IMR-90 (cell line): Measurements from ENCODE around the gene NAA10. TPM values are rescaled to one million over a fixed set of nuclear protein-coding genes. Genes with fewer than 3 reads are reported as not detected.

Source experiments
- ATAC-seq: fragments of 200-7000 bp; cut with Tn5 transposase; 2 replicates; pipeline ENCODE4 v1.9.1; 2020; ENCODE audit warnings: low read depth, mild to moderate bottlenecking, moderate library complexity
- BruUV-seq: library from RNA; stranded (reverse); fragments of 400-500 nt; replicated peaks from 2 replicates; lab custom pipeline; 2021; lab: Mats Ljungman, UMichigan
- CTCF ChIA-PET: fragments of 300-600 bp; formaldehyde crosslinking; extraction: SDS; loops from one replicate; lab custom pipeline; 2021; ENCODE audit warnings: antibody characterized with exemption; lab: Yijun Ruan, JAX
- POLR2A ChIA-PET: fragments of 300-600 bp; sonication (Branson Sonifier 250); formaldehyde crosslinking; loops from one replicate; lab custom pipeline; 2022; ENCODE audit warnings: antibody characterized with exemption; ENCODE audit not compliant: unreplicated experiment; lab: Charles Lee
- DNase-seq: peaks from one replicate; pipeline ENCODE4 v3.0.0; 2013
- H2AFZ ChIP-seq: replicated peaks from 2 replicates; pipeline ENCODE3; 2013; ENCODE audit warnings: low read length, mild to moderate bottlenecking; ENCODE audit not compliant: poor library complexity
- H2AK5ac ChIP-seq: 2 replicates; pipeline ENCODE4 v1.6.1; 2013; ENCODE audit warnings: low read depth, low read length, inconsistent platforms
- H2AK9ac ChIP-seq: replicated peaks from 2 replicates; pipeline ENCODE3; 2013; ENCODE audit warnings: mild to moderate bottlenecking, low read depth, low read length, moderate library complexity; ENCODE audit not compliant: poor library complexity
- H2BK120ac ChIP-seq: 2 replicates; pipeline ENCODE4 v1.6.1; 2013; ENCODE audit warnings: low read depth, low read length, inconsistent platforms
- H2BK15ac ChIP-seq: 3 replicates; pipeline ENCODE4 v1.6.1; 2013; ENCODE audit warnings: low read depth, low read length, inconsistent platforms
- H2BK20ac ChIP-seq: 2 replicates; pipeline ENCODE4 v1.6.1; 2013; ENCODE audit warnings: low read depth, mild to moderate bottlenecking, inconsistent platforms, low read length, moderate library complexity
- H2BK5ac ChIP-seq: 2 replicates; pipeline ENCODE4 v1.6.1; 2013; ENCODE audit warnings: mild to moderate bottlenecking, low read depth, low read length, inconsistent platforms; ENCODE audit not compliant: poor library complexity, severe bottlenecking
- H3K14ac ChIP-seq: replicated peaks from 2 replicates; pipeline ENCODE4 v1.6.1; 2013; ENCODE audit warnings: low read depth, low read length, inconsistent platforms
- H3K18ac ChIP-seq: 2 replicates; pipeline ENCODE4 v1.6.1; 2013; ENCODE audit warnings: low read depth, low read length, control low read depth
- H3K23ac ChIP-seq: 2 replicates; pipeline ENCODE4 v1.6.1; 2013; ENCODE audit warnings: low read depth, low read length, inconsistent platforms
- H3K27ac ChIP-seq: 2 replicates; pipeline ENCODE4 v1.5.1; 2013; ENCODE audit warnings: mild to moderate bottlenecking, control low read depth, low read length; ENCODE audit not compliant: insufficient read depth
- H3K27me3 ChIP-seq: 2 replicates; pipeline ENCODE4 v1.6.1; 2013; ENCODE audit warnings: low read length; ENCODE audit not compliant: control insufficient read depth, insufficient read depth
- H3K36me3 ChIP-seq: 2 replicates; pipeline ENCODE4 v1.6.1; 2013; ENCODE audit warnings: low read length, mixed read lengths; ENCODE audit not compliant: control insufficient read depth, insufficient read depth
- H3K4ac ChIP-seq: 2 replicates; pipeline ENCODE4 v1.6.1; 2013; ENCODE audit warnings: low read depth, low read length, inconsistent platforms
- H3K4me1 ChIP-seq: 2 replicates; pipeline ENCODE4 v1.6.1; 2013; ENCODE audit warnings: low read length, mixed read lengths; ENCODE audit not compliant: control insufficient read depth, insufficient read depth
- H3K4me2 ChIP-seq: 2 replicates; pipeline ENCODE4 v1.6.1; 2013; ENCODE audit warnings: low read depth, mild to moderate bottlenecking, control low read depth, low read length, moderate library complexity
- H3K4me3 ChIP-seq: 2 replicates; pipeline ENCODE4 v1.5.1; 2013; ENCODE audit warnings: low read depth, mild to moderate bottlenecking, control low read depth, low read length, moderate library complexity; ENCODE audit not compliant: insufficient read depth
- H3K56ac ChIP-seq: 2 replicates; pipeline ENCODE4 v1.6.1; 2013; ENCODE audit warnings: low read length, inconsistent platforms; ENCODE audit not compliant: insufficient read depth; ENCODE audit errors: extremely low read depth
- H3K79me1 ChIP-seq, 2 experiments: 2 replicates each; pipeline ENCODE4 v1.6.1; 2013; ENCODE audit warnings: low read length in 2 of 2, inconsistent platforms in 1 of 2, low read depth in 1 of 2
- H3K9ac ChIP-seq: 2 replicates; pipeline ENCODE4 v1.6.1; 2013; ENCODE audit warnings: low read depth, low read length, control low read depth
- H3K9me1 ChIP-seq: 2 replicates; pipeline ENCODE4 v1.6.1; 2013; ENCODE audit warnings: low read length, inconsistent platforms; ENCODE audit not compliant: insufficient read depth
- H3K9me3 ChIP-seq: 2 replicates; pipeline ENCODE4 v1.6.1; 2013; ENCODE audit warnings: low read length; ENCODE audit not compliant: control insufficient read depth, insufficient read depth
- H4K20me1 ChIP-seq: 2 replicates; pipeline ENCODE4 v1.6.1; 2013; ENCODE audit warnings: low read length, inconsistent platforms; ENCODE audit not compliant: insufficient read depth
- H4K5ac ChIP-seq: 2 replicates; pipeline ENCODE4 v1.6.1; 2013; ENCODE audit warnings: mild to moderate bottlenecking, low read depth, low read length, control low read depth
- H4K8ac ChIP-seq, 2 experiments: 2 replicates each; pipeline ENCODE4 v1.6.1; 2013; ENCODE audit warnings: low read depth in 2 of 2, low read length in 2 of 2, control low read depth in 1 of 2, inconsistent platforms in 1 of 2
- H4K91ac ChIP-seq: 2 replicates; pipeline ENCODE4 v1.6.1; 2013; ENCODE audit warnings: low read depth, low read length, inconsistent platforms; ENCODE audit not compliant: insufficient read depth
- BHLHE40 ChIP-seq: fragments of 150-350 bp; IDR thresholded peaks from 2 replicates; pipeline ENCODE4 v1.6.1; 2016; ENCODE audit warnings: mild to moderate bottlenecking, low read depth, low read length
- CEBPB ChIP-seq: IDR thresholded peaks from 2 replicates; pipeline ENCODE4 v1.6.1; 2012; ENCODE audit warnings: low read depth, low read length, improper control_type of control experiment
- MAFK ChIP-seq: IDR thresholded peaks from 2 replicates; pipeline ENCODE4 v1.6.1; 2012; ENCODE audit warnings: low read depth, low read length, improper control_type of control experiment
- POLR2A ChIP-seq: IDR thresholded peaks from 2 replicates; pipeline ENCODE4 v1.6.1; 2012; ENCODE audit warnings: mild to moderate bottlenecking, low read depth, low read length
- WGBS, 2 experiments: methylation state at CpG; one replicate each; pipeline versions ENCODE4 v1.1.5 to v1.1.7; 2013; ENCODE audit warnings: missing lambda C conversion rate in 2 of 2; ENCODE audit not compliant: insufficient read length in 1 of 2; ENCODE audit errors: extremely low coverage in 2 of 2; 5-methylcytosine and 5-hydroxymethylcytosine counted together
- dilution Hi-C: fragments of 300-500 bp; cut with HindIII; formaldehyde crosslinking; loops from one replicate; pipeline ENCODE4 v1.14.3; 2018; ENCODE audit warnings: low sequenced_read_pairs; ENCODE audit not compliant: unreplicated experiment
- in situ Hi-C: fragments of 300-500 bp; cut with MboI; formaldehyde crosslinking; loops from 3 replicates; pipeline ENCODE4 v1.14.3; 2019; ENCODE audit warnings: low sequenced_read_pairs, inconsistent platforms, mixed read lengths
- intact Hi-C: fragments of 100-400 bp; cut with micrococcal nuclease; formaldehyde crosslinking; loops from 2 replicates; pipeline ENCODE4 v1.10.0; 2022
- polyA plus RNA-seq, 3 experiments: library from polyadenylated mRNA; depleted of rRNA; stranded (reverse); fragments of >200 nt; gene quantifications; 2 replicates each; pipeline ENCODE4 v1.2.3, GENCODE V29; 2012; ENCODE audit warnings: low replicate concordance in 1 of 3
- total RNA-seq: library from RNA; depleted of rRNA; stranded (reverse); fragments of >200 nt; gene quantifications from 2 replicates; pipeline ENCODE4 v1.2.3, GENCODE V29; 2012

Gene NAA10
- total and polyA plus RNA-seq, 2 of the 4 experiments (the other 2 are of a cell fraction): 98.6 to 172 TPM

DNA sequence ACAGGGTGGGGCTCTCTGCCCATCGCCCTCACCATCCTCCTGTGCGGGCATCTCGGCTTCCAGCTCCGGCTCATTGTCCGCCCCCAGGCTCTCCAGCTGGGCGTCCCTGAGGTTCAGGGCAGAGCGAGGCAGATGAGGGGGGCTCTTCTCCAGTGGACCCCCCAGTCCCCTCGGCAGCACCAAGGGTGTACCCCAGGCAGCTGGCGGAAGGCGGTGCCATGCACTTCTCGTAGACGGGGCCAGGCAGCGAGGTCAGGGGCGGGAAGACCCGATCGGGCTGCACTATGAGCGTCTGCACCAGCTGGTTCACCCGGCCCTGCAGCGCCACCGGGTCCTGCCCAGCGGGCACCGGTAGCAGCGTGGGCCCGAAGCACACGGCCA, 24.9 kb downstream of the NAA10 start:
- Histone ChIP-seq H3K4ac (no peak overlapping the region), H3K56ac (no peak overlapping the region), H2AFZ (no peak overlapping the region), H3K27ac (no peak overlapping the region), H3K9me3 (no peaks in the 10 kb centered on the region; the same call in 1 of the 2 replicates), H2BK5ac (no peak overlapping the region), H3K9me1 (no peaks in the 10 kb centered on the region), H4K91ac (no peak overlapping the region), H3K27me3 (peaks cover 13% of the 10 kb centered on the region), H3K18ac (no peak overlapping the region), H3K4me3 (no peak overlapping the region), H4K8ac (no peak overlapping the region), H3K9ac (no peak overlapping the region), H2BK15ac (no peak overlapping the region), H4K5ac (no peak overlapping the region), H2AK9ac (no peak overlapping the region), H3K36me3 (no peaks in the 10 kb centered on the region), H3K79me1 (no peaks in the 10 kb centered on the region), H3K14ac (no peak overlapping the region), H2AK5ac (no peak overlapping the region), H2BK120ac (no peak overlapping the region), H2BK20ac (no peak overlapping the region), H3K23ac (no peak overlapping the region), H3K4me1 (no peaks in the 10 kb centered on the region), H4K20me1 (no peaks in the 10 kb centered on the region), H3K4me2 (no peak overlapping the region)
- 85% methylated on average over 15 of the region's 25 CpGs; no CpG with 5 or more reads in 1 of the 2 experiments for WGBS, 2 experiments
- BruUV-seq: no TSS peak
- dilution Hi-C loops (no loop called here), intact Hi-C loops (no loop called here), in situ Hi-C loops (loop anchor here (25.0 kb wide), 1 partner anchor 948 kb away; no protein-coding TSS in a partner anchor)
- TF ChIP-seq MAFK: no peak
- no peak for TF ChIP-seq POLR2A
- TF ChIP-seq BHLHE40: no peak
- TF ChIP-seq CEBPB: no peak
- ChIA-PET CTCF (no interaction called here), POLR2A (no interaction called here)
- DNase-seq (no peak), ATAC-seq (no peak)
